ENCODE data around the gene HAGHL.
"Not testable (repeated sequence)": the region's sequence is repeated elsewhere in the genome, so short reads cannot be mapped to it uniquely, and the experiment has no call there.

HAGHL gene

GRCh38 chr16:687499-687898 is 39.4 kb upstream of the HAGHL start:
- DNase-seq, result no peak

DNA sequence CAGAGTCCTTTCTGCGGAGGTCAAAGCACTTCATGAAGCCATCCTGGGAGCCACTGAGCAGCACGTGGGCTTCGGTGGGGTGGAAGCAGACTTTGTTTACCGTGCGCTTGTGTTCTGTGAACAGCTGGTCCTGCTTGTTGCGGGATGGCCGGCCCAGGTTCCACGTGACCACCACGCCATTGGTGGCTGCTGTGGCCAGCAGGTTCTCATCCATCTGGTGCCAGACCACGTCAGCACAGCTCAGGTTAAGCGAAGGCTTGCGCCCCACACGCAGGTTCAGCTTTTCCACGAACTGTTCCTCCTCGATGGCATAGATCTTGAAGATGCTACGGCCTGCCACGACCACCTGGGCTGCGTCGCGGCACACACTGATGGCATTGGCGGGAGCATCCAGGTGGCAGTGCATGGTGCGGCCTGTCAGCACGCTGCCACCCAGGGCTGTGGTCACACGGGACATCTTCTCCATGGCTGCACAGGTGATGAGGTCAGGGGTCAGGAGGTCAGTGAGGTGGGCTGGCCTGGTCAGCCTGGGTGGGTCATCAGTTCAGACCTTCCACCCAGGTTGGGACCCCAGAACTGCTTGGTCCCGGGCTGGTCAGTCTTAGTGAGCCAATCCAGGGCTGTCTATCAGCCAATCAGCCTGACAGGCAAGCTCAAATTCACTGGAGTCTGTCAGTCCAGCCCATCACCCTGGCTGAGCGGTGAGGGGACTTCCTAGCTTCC is 37.6 kb upstream of the HAGHL start:
- DNase-seq, result no peak

DNA sequence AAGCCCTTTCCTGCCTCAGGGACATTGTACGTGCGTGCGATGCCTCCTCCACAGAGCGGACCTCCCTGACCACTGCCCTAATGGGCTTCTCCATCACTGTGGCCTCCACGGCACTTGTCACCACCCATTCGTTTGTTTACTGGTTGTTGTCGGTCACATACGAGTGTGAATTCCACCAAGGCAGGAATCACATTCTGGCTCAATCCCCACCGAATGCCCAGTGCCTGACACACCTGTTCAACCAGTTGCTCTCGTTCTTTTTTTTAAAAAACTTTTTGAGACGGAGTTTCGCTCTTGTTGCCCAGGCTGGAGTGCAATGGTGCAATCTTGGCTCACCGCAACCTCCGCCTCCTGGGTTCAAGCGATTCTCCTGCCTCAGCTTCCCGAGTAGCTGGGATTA is 35.7 kb upstream of the HAGHL start:
- not testable (repeated sequence) for DNase-seq

GRCh38 chr16:692356-693108 is 34.4 kb upstream of the HAGHL start:
- no peak for DNase-seq

GRCh38 chr16:693364-693763 is 33.5 kb upstream of the HAGHL start:
- DNase-seq, result no peak

GRCh38 chr16:693766-694165 is 33.1 kb upstream of the HAGHL start:
- no peak for DNase-seq

DNA sequence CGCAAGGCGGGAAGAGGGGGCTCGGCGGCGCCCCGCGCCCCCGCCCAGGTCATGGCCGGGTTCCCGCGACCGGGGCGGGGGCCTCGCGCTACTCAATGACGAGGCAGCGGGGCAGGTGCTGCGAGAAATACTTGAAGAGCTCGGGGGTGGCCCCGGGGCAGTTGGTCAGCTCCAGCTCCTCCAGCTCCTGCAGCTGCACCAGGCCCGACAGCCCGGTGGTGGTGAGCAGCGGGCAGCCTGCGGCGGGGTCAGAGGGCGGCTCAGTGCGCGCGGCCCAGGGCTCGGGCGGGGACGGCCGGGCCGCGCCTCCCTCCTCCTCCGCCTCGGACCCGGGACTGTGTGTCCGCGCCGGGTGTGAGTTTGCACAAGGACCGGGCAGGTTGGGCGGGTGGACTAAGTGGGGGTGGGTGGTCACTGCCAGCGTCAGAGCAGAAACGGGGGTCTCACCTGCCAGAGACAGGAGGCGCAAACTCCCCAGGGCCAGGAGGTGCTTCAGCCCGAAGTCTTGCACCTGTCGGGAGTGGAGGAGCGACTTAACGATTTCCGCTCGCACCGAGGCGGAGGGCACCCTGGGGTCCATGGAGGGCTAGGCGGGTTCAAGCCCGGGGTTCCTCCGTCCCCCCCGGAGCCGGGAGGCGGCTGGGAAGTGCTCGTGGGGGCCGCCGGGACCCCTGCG is 32.6 kb upstream of the HAGHL start:
- DNase-seq, result no peak

DNA sequence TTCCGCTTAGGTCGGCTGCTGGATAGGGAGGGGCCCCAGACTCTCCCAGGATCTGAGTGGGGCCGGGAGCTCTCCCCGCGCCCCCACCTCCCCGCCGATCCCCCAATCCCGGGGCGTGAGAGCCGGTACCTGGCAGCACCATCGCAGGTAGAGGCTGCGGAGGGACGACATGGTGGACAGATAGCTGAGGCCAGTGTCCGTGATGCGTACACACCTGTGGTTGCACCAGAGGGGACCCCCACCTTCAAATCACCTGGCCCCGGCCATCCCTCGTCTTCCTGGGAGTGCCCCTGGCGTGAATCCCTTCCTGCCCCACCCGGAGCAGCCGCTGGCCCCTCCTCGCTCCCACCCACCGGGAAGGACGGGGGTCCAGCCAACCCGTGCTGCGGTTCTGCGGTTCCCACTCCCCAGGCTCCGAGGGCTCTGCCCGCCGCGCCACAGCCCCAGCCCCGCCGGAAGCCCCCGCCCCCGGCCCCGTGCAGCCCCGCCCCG is 32.0 kb upstream of the HAGHL start:
- DNase-seq, result no peak

GRCh38 chr16:695355-696089 is 31.4 kb upstream of the HAGHL start:
- DNase-seq, result no peak

- DNase-seq, result no peak
These were observed 27.8 kb upstream of the HAGHL start for GRCh38 chr16:698911-699671.

DNA sequence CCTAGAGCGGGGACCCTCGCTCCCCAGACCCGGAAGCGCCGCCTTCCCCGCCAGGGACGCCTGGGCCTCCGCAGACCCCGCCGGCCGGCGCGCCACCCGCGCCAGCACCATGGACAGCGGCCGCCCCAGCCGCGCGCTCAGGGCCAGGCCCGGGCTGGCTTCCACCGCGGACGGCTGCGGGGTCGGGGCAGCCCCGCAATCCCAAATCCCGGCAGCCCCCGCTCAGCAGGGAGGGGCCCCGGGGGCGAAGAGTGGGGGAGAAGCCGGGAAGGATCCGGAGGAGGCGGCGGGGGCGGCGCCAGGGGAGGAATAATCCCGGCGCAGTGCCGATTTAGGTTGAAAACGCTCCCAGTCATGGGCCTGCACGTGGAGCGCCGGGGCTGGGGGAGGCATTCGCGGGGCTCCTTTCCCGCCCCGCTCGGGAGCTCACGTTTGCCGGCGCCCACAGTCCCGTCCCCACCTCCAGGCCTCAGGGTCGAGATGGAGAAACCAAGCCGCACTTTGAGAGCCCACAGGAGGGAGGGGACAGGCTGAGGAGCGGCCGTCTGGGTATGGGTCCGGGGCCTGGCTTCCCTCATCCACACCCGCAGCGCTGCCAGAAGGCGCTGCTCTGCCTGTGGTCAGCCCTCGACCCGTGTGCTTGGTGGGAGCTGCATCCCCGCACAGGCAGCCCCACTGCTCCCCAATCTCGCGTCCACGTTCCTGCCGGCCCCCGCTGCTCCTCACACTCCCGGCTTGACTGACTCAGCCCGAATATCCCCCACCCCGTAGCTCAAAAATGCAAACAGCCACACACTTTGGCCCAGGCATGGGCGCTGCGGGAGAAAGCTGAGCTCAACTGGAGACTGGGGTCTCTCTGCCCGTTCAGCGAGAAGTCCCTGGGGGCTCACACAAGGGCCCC is 26.0 kb upstream of the HAGHL start:
- no peak for DNase-seq

GRCh38 chr16:702341-702740 is 24.6 kb upstream of the HAGHL start:
- no peak for DNase-seq

DNA sequence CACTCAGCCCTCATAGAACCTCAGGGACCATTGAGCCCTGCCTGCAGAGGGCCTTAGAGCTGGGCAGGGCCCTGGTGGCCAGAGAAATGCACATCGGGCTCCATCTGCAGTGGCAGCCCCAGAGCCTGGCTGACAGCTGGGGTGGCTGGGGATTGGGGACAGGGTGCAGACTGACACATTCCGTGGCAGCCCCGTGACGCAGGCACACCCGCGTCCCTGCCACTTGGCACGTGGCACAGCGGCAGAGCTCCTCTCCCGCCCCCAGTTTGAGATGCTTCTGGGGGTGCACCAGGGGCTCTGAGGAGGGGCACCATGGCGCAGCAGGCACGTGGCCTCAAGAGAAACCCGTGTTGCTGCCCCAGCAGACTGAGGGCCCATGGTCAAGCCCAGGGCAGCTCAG is 23.5 kb upstream of the HAGHL start:
- DNase-seq, result no peak

DNA sequence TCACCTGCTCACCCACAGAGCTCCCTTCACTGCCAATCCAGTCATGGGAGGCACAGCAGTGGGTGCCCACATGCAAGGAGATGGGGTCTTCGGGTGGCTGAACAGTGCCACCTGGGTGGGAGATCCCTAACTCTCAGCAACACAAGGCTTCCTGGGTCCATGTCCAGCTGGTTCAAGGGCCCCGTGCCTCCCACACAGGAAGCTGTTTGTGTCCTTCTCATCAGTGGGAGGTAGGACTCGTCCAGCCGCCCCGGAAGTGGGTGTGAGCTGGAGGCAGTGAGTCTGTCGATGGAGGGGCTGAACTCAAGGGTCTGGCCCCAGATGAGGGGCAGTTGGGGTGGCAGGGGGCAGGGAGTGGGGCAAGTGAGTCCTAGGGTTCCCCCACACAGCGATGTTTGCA is 22.9 kb upstream of the HAGHL start:
- DNase-seq, result no peak

GRCh38 chr16:704552-705380 is 22.1 kb upstream of the HAGHL start:
- DNase-seq, result no peak

- no peak for DNase-seq
These were observed 21.3 kb upstream of the HAGHL start, which contains the start of gene FBXL16 for GRCh38 chr16:705431-706188. TSS of gene FBXL16 (minus strand) at chr16:705801. CDS start at chr16:697405, 8,396 bp downstream.

DNA sequence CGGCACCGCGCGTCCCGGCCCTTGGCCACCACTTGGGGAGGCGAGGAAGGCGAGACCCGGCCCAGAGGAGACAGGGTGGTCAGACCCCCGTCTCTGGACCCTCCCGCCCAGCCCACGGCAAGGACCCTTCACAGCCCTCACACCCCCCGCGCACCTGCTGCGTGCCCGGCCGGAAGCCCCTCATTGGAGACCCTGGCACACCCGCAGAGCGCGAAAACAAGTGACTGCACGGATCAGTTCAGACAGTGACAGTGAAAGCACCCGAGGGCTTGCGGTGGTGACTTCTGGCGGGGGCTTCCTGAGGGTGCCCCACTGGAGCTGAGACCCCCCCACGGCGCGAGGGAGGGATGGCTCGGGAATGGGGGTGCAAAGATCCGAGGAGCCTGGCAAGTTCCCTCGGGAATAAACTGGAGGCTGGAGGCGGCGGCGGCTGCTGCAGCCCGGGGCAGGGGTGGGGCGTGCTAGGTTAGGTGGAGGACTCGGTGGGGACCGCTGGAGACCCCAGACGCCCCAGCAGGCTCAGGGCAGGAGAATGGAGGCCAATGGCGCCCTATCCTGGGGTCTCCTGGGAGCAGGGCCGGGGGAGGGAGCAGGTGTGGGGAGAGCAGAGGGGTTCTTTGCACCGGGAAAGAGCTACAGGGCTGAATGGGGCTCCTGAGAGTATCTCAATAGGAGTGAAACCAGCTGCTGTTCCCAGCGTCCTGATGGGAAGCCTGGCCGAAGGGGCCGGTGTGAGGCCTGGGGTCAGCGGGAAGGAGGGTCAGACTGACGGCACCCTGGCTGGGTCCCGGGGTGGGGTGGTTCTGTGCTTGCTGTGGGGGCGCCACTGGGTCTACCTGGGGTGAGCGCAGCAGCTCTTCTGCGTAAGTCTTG is 20.5 kb upstream of the HAGHL start:
- no peak for DNase-seq

DNA sequence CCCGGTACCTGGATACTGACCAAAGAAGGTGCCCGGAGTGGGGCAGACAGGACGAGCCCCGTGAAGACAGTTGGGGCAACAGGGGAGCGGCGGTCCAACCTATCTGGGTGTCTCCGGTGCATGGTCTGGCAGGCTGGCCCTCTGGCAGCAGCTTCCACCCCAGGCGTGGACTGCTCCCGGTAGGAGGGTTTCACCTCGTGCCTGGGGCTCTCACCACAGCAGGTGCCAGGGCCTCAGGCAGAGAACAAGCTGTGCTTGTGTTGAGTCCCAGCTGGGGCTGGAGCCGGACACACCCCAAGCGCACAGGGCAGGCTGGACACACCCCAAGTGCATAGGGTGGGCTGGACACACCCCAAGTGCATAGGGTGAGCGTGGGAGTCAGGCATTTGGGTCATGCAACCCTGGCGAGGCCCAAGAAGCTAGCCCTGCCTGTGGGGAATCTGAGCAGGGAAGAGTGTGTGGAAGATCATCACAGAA is 19.8 kb upstream of the HAGHL start:
- no peak for DNase-seq

All from fibroblast of skin of abdomen (primary cell).